Measurements from ENCODE around the gene SNUPN.
"Not testable (repeated sequence)": the region's sequence is repeated elsewhere in the genome, so short reads cannot be mapped to it uniquely, and the experiment has no call there.

DNA sequence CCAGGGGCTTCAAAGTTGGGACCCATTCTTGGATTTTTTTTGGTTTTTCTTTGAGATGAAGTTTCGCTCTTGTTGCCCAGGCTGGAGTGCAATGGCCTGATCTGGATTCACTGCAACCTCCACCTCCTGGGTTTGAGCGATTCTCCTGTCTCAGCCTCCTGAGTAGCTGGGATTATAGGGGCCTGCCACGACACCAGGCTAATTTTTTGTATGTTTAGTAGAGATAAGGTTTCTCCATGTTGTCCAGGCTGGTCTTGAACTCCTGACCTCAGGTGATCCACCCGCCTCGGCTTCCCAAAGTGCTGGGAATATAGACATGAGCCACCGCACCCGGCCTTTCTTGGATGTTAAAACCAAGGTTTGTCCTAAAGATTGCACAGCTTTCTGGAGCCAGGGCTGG is 8.4 kb upstream of the SNUPN start:
- TF ChIP-seq, protein P1, sequence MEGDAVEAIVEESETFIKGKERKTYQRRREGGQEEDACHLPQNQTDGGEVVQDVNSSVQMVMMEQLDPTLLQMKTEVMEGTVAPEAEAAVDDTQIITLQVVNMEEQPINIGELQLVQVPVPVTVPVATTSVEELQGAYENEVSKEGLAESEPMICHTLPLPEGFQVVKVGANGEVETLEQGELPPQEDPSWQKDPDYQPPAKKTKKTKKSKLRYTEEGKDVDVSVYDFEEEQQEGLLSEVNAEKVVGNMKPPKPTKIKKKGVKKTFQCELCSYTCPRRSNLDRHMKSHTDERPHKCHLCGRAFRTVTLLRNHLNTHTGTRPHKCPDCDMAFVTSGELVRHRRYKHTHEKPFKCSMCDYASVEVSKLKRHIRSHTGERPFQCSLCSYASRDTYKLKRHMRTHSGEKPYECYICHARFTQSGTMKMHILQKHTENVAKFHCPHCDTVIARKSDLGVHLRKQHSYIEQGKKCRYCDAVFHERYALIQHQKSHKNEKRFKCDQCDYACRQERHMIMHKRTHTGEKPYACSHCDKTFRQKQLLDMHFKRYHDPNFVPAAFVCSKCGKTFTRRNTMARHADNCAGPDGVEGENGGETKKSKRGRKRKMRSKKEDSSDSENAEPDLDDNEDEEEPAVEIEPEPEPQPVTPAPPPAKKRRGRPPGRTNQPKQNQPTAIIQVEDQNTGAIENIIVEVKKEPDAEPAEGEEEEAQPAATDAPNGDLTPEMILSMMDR (IDR thresholded peaks at IDR 0.05 in 8 of 11, conservative IDR thresholded peaks at IDR 0.05 in 3 of 11), result not testable (repeated sequence)
- TF ChIP-seq POLR2A (IDR thresholded peaks at IDR 0.05), result not testable (repeated sequence)
